GM12864 (cell line): Measurements from ENCODE around the gene PLD5.

Source experiments
- DNase-seq: peaks from one replicate; pipeline ENCODE4 v3.0.0-alpha.2; 2011; ENCODE audit warnings: low read depth
- H3K4me3 ChIP-seq: 2 replicates; pipeline ENCODE4 v1.5.1; 2011; ENCODE audit warnings: mild to moderate bottlenecking, low read depth, low read length, control low read depth
- TF ChIP-seq, protein P1 (sequence below): IDR thresholded peaks from 2 replicates; pipeline ENCODE4 v1.5.1; 2011; ENCODE audit warnings: low read depth, mild to moderate bottlenecking, moderate library complexity, low read length, control low read depth, inconsistent platforms; ENCODE audit errors: missing control alignments

The PLD5 gene

DNA sequence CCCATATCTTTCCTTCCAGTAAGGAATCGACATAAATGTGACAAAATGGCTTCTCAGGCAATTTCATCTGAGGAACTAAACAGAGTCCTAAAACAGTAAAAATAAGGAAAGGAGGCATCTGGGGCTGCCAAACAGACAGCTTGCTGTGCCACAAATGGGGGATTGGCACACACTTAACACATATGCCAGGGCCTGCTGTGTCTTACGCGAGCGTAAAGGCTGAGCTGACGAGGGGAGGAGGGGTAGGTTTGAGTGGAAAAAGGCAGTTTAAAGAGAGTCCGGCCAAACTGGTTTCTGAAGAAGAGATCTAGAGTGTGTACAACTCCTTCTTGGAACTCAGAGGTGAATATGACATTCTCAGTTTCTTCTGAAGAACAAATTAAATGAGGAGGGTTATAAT, 281.5 kb downstream of the PLD5 start:
- H3K4me3 ChIP-seq, result no peak overlapping the region
- TF ChIP-seq, protein P1, sequence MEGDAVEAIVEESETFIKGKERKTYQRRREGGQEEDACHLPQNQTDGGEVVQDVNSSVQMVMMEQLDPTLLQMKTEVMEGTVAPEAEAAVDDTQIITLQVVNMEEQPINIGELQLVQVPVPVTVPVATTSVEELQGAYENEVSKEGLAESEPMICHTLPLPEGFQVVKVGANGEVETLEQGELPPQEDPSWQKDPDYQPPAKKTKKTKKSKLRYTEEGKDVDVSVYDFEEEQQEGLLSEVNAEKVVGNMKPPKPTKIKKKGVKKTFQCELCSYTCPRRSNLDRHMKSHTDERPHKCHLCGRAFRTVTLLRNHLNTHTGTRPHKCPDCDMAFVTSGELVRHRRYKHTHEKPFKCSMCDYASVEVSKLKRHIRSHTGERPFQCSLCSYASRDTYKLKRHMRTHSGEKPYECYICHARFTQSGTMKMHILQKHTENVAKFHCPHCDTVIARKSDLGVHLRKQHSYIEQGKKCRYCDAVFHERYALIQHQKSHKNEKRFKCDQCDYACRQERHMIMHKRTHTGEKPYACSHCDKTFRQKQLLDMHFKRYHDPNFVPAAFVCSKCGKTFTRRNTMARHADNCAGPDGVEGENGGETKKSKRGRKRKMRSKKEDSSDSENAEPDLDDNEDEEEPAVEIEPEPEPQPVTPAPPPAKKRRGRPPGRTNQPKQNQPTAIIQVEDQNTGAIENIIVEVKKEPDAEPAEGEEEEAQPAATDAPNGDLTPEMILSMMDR, result no peak
- no peak for DNase-seq

DNA sequence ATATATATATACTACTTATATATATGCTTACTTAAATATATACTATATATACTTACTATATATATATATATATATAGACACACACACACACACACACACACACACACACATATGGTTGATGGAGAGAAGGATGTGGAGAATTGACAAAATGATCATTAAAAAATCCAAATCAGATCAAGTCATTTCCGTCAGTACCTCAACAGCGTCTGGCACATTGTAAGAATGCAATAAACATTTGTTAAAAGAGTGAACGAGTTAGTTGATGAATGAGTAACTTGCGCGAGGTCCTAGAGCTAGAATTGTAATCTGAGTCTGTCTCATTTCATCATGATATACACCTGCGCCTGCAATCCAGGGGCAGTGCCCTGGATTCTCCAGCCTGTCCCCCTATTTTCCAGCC, 282.6 kb downstream of the PLD5 start:
- H3K4me3 ChIP-seq, result no peak overlapping the region
- no peak for DNase-seq
- TF ChIP-seq, protein P1, result no peak

DNA sequence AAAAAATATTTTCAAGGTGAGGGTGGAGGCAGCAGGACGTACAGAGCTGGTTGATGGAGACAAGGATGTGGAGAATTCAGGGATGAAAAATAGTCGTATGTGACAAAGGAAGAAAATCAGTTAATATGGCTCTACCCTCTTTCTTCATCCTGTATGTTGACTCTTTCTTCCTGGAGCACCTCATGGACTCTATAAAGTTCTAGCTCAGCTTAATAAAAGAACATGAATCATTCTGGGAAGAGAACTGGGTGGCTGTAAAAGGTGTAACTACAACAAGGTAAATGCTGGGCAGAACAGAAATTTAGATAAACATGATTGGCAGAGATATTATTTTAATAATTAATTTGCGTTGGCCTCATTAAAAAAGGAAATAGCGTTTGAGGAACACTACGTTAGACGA, 283.8 kb downstream of the PLD5 start:
- TF ChIP-seq, protein P1, result no peak
- DNase-seq, result no peak
- no peak overlapping the region for H3K4me3 ChIP-seq

DNA sequence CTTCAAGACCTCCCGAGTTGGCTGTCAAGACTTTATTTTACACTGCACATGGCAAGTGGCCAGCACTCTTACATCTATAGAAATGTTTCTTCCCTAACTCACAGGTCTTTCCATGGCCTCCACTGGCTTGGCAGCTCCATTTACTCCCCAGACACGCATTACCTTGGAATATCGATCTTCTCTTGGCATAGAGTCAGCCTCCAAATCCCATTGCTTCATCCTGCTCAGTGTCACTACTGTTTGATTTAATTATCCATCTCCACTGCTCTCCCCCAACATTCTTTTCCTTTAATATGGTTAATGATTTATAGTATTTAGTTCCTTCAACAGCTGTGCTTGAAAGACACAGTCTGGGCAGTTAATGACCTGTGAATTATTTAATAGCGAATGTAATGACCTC, 284.4 kb downstream of the PLD5 start:
- DNase-seq, result no peak
- TF ChIP-seq, protein P1, result no peak
- no peak overlapping the region for H3K4me3 ChIP-seq

DNA sequence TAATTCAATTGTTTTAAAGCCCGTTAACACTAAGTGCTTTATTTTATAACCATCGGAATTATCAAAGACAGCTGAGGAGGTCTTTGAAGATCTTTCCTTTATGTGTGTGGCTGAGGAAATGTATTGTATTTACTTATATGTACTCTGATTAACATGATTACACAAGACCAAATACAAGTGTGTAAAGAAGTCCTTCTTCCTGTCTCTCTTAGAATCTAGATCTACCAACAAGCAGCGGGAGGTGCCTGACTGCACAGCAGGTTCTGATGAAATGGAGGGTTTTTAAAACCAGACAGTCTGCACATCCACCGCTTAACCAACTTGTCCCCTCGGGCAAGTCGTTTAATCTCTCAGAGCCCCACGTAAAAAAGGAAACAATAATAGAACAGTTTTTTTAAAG, 285.1 kb downstream of the PLD5 start:
- no peak for DNase-seq
- TF ChIP-seq, protein P1, result no peak
- no peak overlapping the region for H3K4me3 ChIP-seq

DNA sequence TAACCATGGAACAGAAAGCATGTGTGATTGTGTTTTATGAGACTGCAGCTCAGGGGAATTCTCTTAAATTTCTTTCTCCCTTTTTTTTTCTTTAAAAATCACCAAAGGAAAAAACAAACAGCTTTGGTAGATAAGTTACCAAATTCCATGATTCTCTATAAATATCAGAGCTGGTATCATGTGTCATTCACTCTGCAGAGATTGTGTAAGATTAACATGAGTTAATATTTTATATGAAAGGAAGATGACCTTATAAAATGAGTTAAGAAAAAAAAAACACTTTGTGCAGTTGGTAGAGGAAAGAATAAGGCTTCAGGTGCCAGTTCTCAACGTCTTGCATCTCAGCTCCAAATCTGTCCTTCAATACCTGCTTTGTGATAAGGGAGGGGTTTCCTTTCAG, 287.4 kb downstream of the PLD5 start:
- no peak overlapping the region for H3K4me3 ChIP-seq
- TF ChIP-seq, protein P1, result no peak
- no peak for DNase-seq

DNA sequence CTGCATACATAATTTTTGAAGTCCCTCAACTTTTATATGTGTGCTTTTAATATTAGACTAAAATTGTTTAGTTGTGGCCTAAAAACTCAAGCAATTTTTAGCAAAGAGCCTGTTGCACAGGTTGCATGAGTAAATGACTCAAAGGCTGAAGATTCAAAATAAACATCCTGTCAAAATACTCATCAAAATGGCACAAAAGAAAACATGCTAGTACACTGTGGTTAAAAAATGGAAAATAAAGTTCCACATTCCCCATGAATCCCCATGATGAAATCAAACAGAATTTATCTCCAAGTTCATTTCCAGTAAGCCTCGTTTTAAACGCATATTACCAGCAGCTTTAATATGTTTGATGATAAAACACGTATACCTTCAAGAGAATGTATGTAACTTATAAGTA, 295.5 kb downstream of the PLD5 start:
- DNase-seq, result no peak
- TF ChIP-seq, protein P1, result no peak
- H3K4me3 ChIP-seq, result no peak overlapping the region
